MM.1S (cell line): ENCODE measurements around the gene AFF4.
"Not testable (repeated sequence)": the region's sequence is repeated elsewhere in the genome, so short reads cannot be mapped to it uniquely, and the experiment has no call there.

Source experiments
- EZH2 ChIP-seq: fragments of 300-600 bp; sonication (generic); optimal IDR thresholded peaks from 2 replicates; pipeline ENCODE3; 2017; ENCODE audit warnings: low read depth, mild to moderate bottlenecking, antibody characterized with exemption, low read length, mixed read lengths
- EZH2phosphoT487 ChIP-seq: fragments of 300-600 bp; sonication (generic); IDR thresholded peaks from 2 replicates; pipeline ENCODE4 v1.6.1; 2018; ENCODE audit warnings: antibody characterized with exemption, low read length
- TF ChIP-seq, protein P1 (sequence below): fragments of 300-600 bp; sonication (generic); IDR thresholded peaks from 2 replicates; pipeline ENCODE4 v1.5.1; 2016; ENCODE audit warnings: antibody characterized with exemption, low read length, mixed read lengths

DNA sequence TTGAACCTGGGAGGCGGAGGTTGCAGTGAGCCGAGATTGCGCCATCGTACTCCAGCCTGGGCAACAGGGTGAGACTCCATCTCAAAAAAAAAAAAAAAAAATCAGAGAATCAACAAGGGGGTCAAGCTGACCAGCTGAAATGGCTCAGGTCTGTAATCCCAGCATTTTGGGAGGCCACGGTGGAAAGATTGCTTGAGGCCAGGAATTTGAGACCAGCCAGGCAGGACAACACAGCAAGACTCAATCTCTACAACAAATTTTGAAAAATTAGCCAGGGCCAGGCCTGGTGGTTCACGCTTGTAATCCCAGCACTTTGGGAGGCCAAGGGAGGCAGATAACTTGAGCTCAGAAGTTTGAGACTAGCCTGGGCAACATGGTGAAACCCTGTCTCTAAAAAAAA lies 45.0 kb upstream of the AFF4 start:
- not testable (repeated sequence) for TF ChIP-seq EZH2, EZH2phosphoT487
- TF ChIP-seq, protein P1, sequence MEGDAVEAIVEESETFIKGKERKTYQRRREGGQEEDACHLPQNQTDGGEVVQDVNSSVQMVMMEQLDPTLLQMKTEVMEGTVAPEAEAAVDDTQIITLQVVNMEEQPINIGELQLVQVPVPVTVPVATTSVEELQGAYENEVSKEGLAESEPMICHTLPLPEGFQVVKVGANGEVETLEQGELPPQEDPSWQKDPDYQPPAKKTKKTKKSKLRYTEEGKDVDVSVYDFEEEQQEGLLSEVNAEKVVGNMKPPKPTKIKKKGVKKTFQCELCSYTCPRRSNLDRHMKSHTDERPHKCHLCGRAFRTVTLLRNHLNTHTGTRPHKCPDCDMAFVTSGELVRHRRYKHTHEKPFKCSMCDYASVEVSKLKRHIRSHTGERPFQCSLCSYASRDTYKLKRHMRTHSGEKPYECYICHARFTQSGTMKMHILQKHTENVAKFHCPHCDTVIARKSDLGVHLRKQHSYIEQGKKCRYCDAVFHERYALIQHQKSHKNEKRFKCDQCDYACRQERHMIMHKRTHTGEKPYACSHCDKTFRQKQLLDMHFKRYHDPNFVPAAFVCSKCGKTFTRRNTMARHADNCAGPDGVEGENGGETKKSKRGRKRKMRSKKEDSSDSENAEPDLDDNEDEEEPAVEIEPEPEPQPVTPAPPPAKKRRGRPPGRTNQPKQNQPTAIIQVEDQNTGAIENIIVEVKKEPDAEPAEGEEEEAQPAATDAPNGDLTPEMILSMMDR = not testable (repeated sequence)
